Fibroblast of lung (primary cell): ENCODE measurements around the gene ZNF804B. TPM values are rescaled to one million over a fixed set of nuclear protein-coding genes. Genes with fewer than 3 reads are reported as not detected.

Experiments
- DNase-seq, 2 donors: peaks; one replicate each; pipeline versions ENCODE4 v3.0.0 to v3.0.0-alpha.2; 2010; ENCODE audit warnings: low read depth in 2 of 2
- H2AFZ ChIP-seq: 2 replicates; pipeline ENCODE4 v1.5.1; 2012; ENCODE audit warnings: low read length, control low read depth, inconsistent platforms
- H3K27ac ChIP-seq: 2 replicates; pipeline ENCODE4 v1.5.1; 2011; ENCODE audit warnings: low read length, control low read depth; ENCODE audit not compliant: insufficient read depth
- H3K27me3 ChIP-seq: 2 replicates; pipeline ENCODE4 v1.5.1; 2011; ENCODE audit warnings: mild to moderate bottlenecking, low read length; ENCODE audit not compliant: control insufficient read depth, insufficient read depth
- H3K36me3 ChIP-seq: 2 replicates; pipeline ENCODE4 v1.5.1; 2011; ENCODE audit warnings: low read length; ENCODE audit not compliant: control insufficient read depth, insufficient read depth
- H3K4me1 ChIP-seq: 2 replicates; pipeline ENCODE4 v1.5.1; 2011; ENCODE audit warnings: low read length; ENCODE audit not compliant: control insufficient read depth, insufficient read depth; ENCODE audit errors: extremely low read depth
- H3K4me2 ChIP-seq: 2 replicates; pipeline ENCODE4 v1.5.1; 2011; ENCODE audit warnings: low read length, control low read depth; ENCODE audit not compliant: insufficient read depth; ENCODE audit errors: extremely low read depth
- H3K4me3 ChIP-seq, 4 experiments: fragments of 200-600 bp in 1 of 4; sonication (generic) in 1 of 4; replicated peaks in 1 of 4; 2 replicates each; pipeline ENCODE4 v1.5.1; 2011 to 2016; ENCODE audit warnings: low read length in 4 of 4, low read depth in 3 of 4, mild to moderate bottlenecking in 3 of 4, control low read depth in 2 of 4, inconsistent platforms in 1 of 4, mixed read lengths in 1 of 4; ENCODE audit not compliant: insufficient read depth in 1 of 4; ENCODE audit errors: control extremely low read depth in 1 of 4
- H3K79me2 ChIP-seq: 2 replicates; pipeline ENCODE4 v1.5.1; 2012; ENCODE audit warnings: mild to moderate bottlenecking, low read length, inconsistent platforms; ENCODE audit not compliant: control insufficient read depth, insufficient read depth
- H3K9ac ChIP-seq: 2 replicates; pipeline ENCODE4 v1.5.1; 2011; ENCODE audit warnings: mild to moderate bottlenecking, low read length, control low read depth; ENCODE audit not compliant: insufficient read depth
- H3K9me3 ChIP-seq: 2 replicates; pipeline ENCODE4 v1.5.1; 2012; ENCODE audit warnings: low read depth, low read length; ENCODE audit not compliant: control insufficient read depth, insufficient read depth
- H4K20me1 ChIP-seq: 2 replicates; pipeline ENCODE4 v1.5.1; 2011; ENCODE audit warnings: low read length; ENCODE audit not compliant: control insufficient read depth, insufficient read depth; ENCODE audit errors: extremely low read depth
- CTCF ChIP-seq, 2 donors: IDR thresholded peaks in 1 of 2; conservative IDR thresholded peaks in 1 of 2; 1 replicate in 1 of 2; 2 replicates in 1 of 2; pipeline ENCODE4 v1.5.1; 2011 to 2012; ENCODE audit warnings: low read length in 2 of 2, control low read depth in 1 of 2, inconsistent platforms in 1 of 2, low read depth in 1 of 2, mild to moderate bottlenecking in 1 of 2
- EZH2 ChIP-seq: IDR thresholded peaks from 2 replicates; pipeline ENCODE4 v1.5.1; 2012; ENCODE audit warnings: low read length, control low read depth, mild to moderate bottlenecking; ENCODE audit errors: missing control alignments
- polyA plus RNA-seq, 2 donors: library from polyadenylated mRNA; depleted of rRNA in 1 of 2; stranded (reverse) in 1 of 2; unstranded in 1 of 2; fragments of >200 nt; gene quantifications; 2 replicates each; pipeline ENCODE4 v1.2.1, GENCODE V29; 2011 to 2012; ENCODE audit warnings: missing spikeins in 1 of 2
- total RNA-seq: library from RNA; depleted of rRNA; stranded (reverse); fragments of >200 nt; gene quantifications from 2 replicates; pipeline ENCODE4 v1.2.1, GENCODE V29; 2014

ZNF804B gene
- total and polyA plus RNA-seq, 2 donors (not counting 1 experiment from before 2014, with no cell fraction given), result not detected

- no peak overlapping the region for H3K27ac ChIP-seq
- no peaks in the 10 kb centered on the region for H3K27me3 ChIP-seq
- no peak overlapping the region for H2AFZ ChIP-seq
- no peaks in the 10 kb centered on the region for H3K36me3 ChIP-seq
- no peak overlapping the region for H3K4me2 ChIP-seq
- H4K20me1 ChIP-seq, result no peaks in the 10 kb centered on the region
- TF ChIP-seq EZH2 (no peak), CTCF (conservative IDR thresholded peaks at IDR 0.05 in 1 of 2, IDR thresholded peaks at IDR 0.05 in 1 of 2; ENCODE audit: low read depth in 1 of 2, low read length in 2 of 2) (no peak)
- H3K9me3 ChIP-seq, result no peaks in the 10 kb centered on the region
- no peak overlapping the region for H3K4me3 ChIP-seq
- H3K4me1 ChIP-seq, result no peaks in the 10 kb centered on the region
- H3K9ac ChIP-seq, result no peak overlapping the region
- H3K79me2 ChIP-seq, result no peaks in the 10 kb centered on the region
- no peak for DNase-seq
These were observed 576.0 kb downstream of the ZNF804B start for GRCh38 chr7:89335490-89335889.

GRCh38 chr7:89336121-89336520 is 576.6 kb downstream of the ZNF804B start:
- no peaks in the 10 kb centered on the region for H4K20me1 ChIP-seq
- no peaks in the 10 kb centered on the region for H3K36me3 ChIP-seq
- H3K27me3 ChIP-seq, result no peaks in the 10 kb centered on the region
- H3K27ac ChIP-seq, result no peak overlapping the region
- H3K9me3 ChIP-seq, result no peaks in the 10 kb centered on the region
- no peaks in the 10 kb centered on the region for H3K79me2 ChIP-seq
- no peak overlapping the region for H3K9ac ChIP-seq
- no peak overlapping the region for H3K4me2 ChIP-seq
- no peaks in the 10 kb centered on the region for H3K4me1 ChIP-seq
- DNase-seq, result no peak
- no peak overlapping the region for H2AFZ ChIP-seq
- no peak overlapping the region for H3K4me3 ChIP-seq
- TF ChIP-seq EZH2 (no peak), CTCF (conservative IDR thresholded peaks at IDR 0.05 in 1 of 2, IDR thresholded peaks at IDR 0.05 in 1 of 2; ENCODE audit: low read depth in 1 of 2, low read length in 2 of 2) (no peak)

- no peak for TF ChIP-seq CTCF (conservative IDR thresholded peaks at IDR 0.05 in 1 of 2, IDR thresholded peaks at IDR 0.05 in 1 of 2; ENCODE audit: low read depth in 1 of 2, low read length in 2 of 2)
- TF ChIP-seq EZH2, result no peak
- Histone ChIP-seq H2AFZ (no peak overlapping the region), H3K9ac (no peak overlapping the region), H3K27me3 (no peaks in the 10 kb centered on the region), H3K79me2 (no peaks in the 10 kb centered on the region), H4K20me1 (no peaks in the 10 kb centered on the region), H3K9me3 (no peaks in the 10 kb centered on the region), H3K4me1 (no peaks in the 10 kb centered on the region), H3K4me2 (no peak overlapping the region), H3K4me3 (no peak overlapping the region), H3K27ac (no peak overlapping the region), H3K36me3 (no peaks in the 10 kb centered on the region)
- no peak for DNase-seq
These were observed 580.2 kb downstream of the ZNF804B start for GRCh38 chr7:89339748-89340147.
